HepG2 (cell line): ENCODE measurements around the gene OGFR. TPM values are rescaled to one million over a fixed set of nuclear protein-coding genes. Genes with fewer than 3 reads are reported as not detected.

Experiments
- ATF7 ChIP-seq, 2 experiments: fragments of 450-650 bp in 1 of 2; sonication (generic) in 1 of 2; formaldehyde crosslinking in 1 of 2; IDR thresholded peaks; 2 replicates each; pipeline versions ENCODE4 v1.4.0 to v1.6.1; 2016 to 2020; ENCODE audit warnings: antibody characterized with exemption in 1 of 2, mild to moderate bottlenecking in 1 of 2, missing genetic modification reagents in 1 of 2
- CEBPG ChIP-seq: IDR thresholded peaks from 2 replicates; pipeline ENCODE4 v1.6.1; 2016
- CENPT ChIP-seq: sonication (generic); formaldehyde crosslinking; IDR thresholded peaks from 2 replicates; pipeline ENCODE4 v1.8.0; 2022; ENCODE audit warnings: low read depth, mild to moderate bottlenecking, moderate library complexity, missing genetic modification reagents
- HES4 ChIP-seq: sonication (generic); formaldehyde crosslinking; IDR thresholded peaks from 2 replicates; pipeline ENCODE4 v1.9.0; 2021; ENCODE audit warnings: mild to moderate bottlenecking, missing genetic modification reagents, borderline replicate concordance
- HOXA5 ChIP-seq: sonication (generic); formaldehyde crosslinking; IDR thresholded peaks from 2 replicates; pipeline ENCODE4 v1.4.0; 2020; ENCODE audit warnings: missing genetic modification reagents
- JARID2 ChIP-seq: sonication (generic); formaldehyde crosslinking; IDR thresholded peaks from 2 replicates; pipeline ENCODE4 v1.8.1; 2023; ENCODE audit warnings: missing genetic modification reagents, inconsistent platforms; ENCODE audit not compliant: insufficient replicate concordance
- KDM6A ChIP-seq: IDR thresholded peaks from 2 replicates; pipeline ENCODE4 v1.6.1; 2016; ENCODE audit warnings: low read depth
- KMT2A ChIP-seq: sonication (generic); formaldehyde crosslinking; IDR thresholded peaks from 2 replicates; pipeline ENCODE4 v1.4.0; 2020; ENCODE audit warnings: missing genetic modification reagents
- MTERF4 ChIP-seq: sonication (generic); formaldehyde crosslinking; IDR thresholded peaks from 2 replicates; pipeline ENCODE4 v1.8.0; 2023; ENCODE audit warnings: mild to moderate bottlenecking, missing genetic modification reagents
- PRDM4 ChIP-seq: sonication (generic); formaldehyde crosslinking; IDR thresholded peaks from 2 replicates; pipeline ENCODE4 v1.9.0; 2021; ENCODE audit warnings: missing genetic modification reagents, borderline replicate concordance
- SOX6 ChIP-seq, 2 experiments: fragments of 450-650 bp in 1 of 2; sonication (generic) in 1 of 2; formaldehyde crosslinking in 1 of 2; IDR thresholded peaks; 2 replicates each; pipeline versions ENCODE4 v1.4.0 to v1.6.1; 2017 to 2020; ENCODE audit warnings: antibody characterized with exemption in 1 of 2, mild to moderate bottlenecking in 1 of 2, missing genetic modification reagents in 1 of 2
- TBX3 ChIP-seq: fragments of 450-650 bp; IDR thresholded peaks from 2 replicates; pipeline ENCODE4 v1.6.1; 2017; ENCODE audit warnings: antibody characterized with exemption, mild to moderate bottlenecking, inconsistent platforms, borderline replicate concordance
- ZBTB46 ChIP-seq: sonication (generic); formaldehyde crosslinking; IDR thresholded peaks from 2 replicates; pipeline ENCODE4 v1.4.0; 2020; ENCODE audit warnings: mild to moderate bottlenecking, missing genetic modification reagents, borderline replicate concordance
- ZNF10 ChIP-seq: sonication (generic); formaldehyde crosslinking; IDR thresholded peaks from 2 replicates; pipeline ENCODE4 v1.4.0; 2020; ENCODE audit warnings: mild to moderate bottlenecking, low read depth, missing genetic modification reagents, borderline replicate concordance
- ZNF232 ChIP-seq: sonication (generic); formaldehyde crosslinking; IDR thresholded peaks from 2 replicates; pipeline ENCODE4 v1.4.0; 2020; ENCODE audit warnings: missing genetic modification reagents, borderline replicate concordance
- ZNF343 ChIP-seq: sonication (generic); formaldehyde crosslinking; IDR thresholded peaks from 2 replicates; pipeline ENCODE4 v1.4.0; 2020; ENCODE audit warnings: mild to moderate bottlenecking, missing genetic modification reagents
- ZNF503 ChIP-seq: sonication (generic); formaldehyde crosslinking; IDR thresholded peaks from 2 replicates; pipeline ENCODE4 v1.4.0; 2020; ENCODE audit warnings: missing genetic modification reagents
- ZNF564 ChIP-seq: sonication (generic); formaldehyde crosslinking; IDR thresholded peaks from 2 replicates; pipeline ENCODE4 v1.8.1; 2023; ENCODE audit warnings: mild to moderate bottlenecking, missing genetic modification reagents
- ZNF710 ChIP-seq: sonication (generic); formaldehyde crosslinking; IDR thresholded peaks from 2 replicates; pipeline ENCODE4 v1.5.0; 2020; ENCODE audit warnings: mild to moderate bottlenecking, missing genetic modification reagents, borderline replicate concordance
- polyA plus RNA-seq, 8 experiments: library from polyadenylated mRNA; depleted of rRNA in 3 of 8; stranded (reverse) in 7 of 8; unstranded in 1 of 8; fragments of >200 nt; fragmentation: Illumina TruSeq in 4 of 8; extraction: Trizol in 4 of 8; gene quantifications; 2 replicates each; pipeline versions ENCODE4 v1.2.1 to v1.2.3, GENCODE V29; 2011 to 2016; ENCODE audit warnings: low read depth in 4 of 8, missing spikeins in 1 of 8, mixed read lengths in 1 of 8; ENCODE audit not compliant: insufficient read depth in 1 of 8
- total RNA-seq, 5 experiments: library from RNA; depleted of rRNA; stranded (reverse); fragments of >200 nt; fragmentation: Illumina TruSeq; extraction: Trizol; gene quantifications; 2 replicates each; pipeline ENCODE4 v1.2.3, GENCODE V29; 2016; ENCODE audit warnings: low read depth in 1 of 5

The OGFR gene
- total and polyA plus RNA-seq, 2 of the 13 experiments (the other 11 are each of a cell fraction or from before 2014, with no cell fraction given) = 47.7 to 81.8 TPM

GRCh38 chr20:62816031-62816883 is 11.6 kb downstream of the OGFR start (continued):
- no peak for TF ChIP-seq SOX6 (IDR thresholded peaks at IDR 0.05)
- TF ChIP-seq SOX6 (CRISPR knock-in tag; IDR thresholded peaks at IDR 0.05) = no peak
- TF ChIP-seq CEBPG (CRISPR knock-in tag) = no peak
- TF ChIP-seq KMT2A (CRISPR knock-in tag) = no peak
- TF ChIP-seq ATF7 (IDR thresholded peaks at IDR 0.05) = no peak
- TF ChIP-seq ATF7 (CRISPR knock-in tag; IDR thresholded peaks at IDR 0.05) = no peak
- TF ChIP-seq ZNF232 (CRISPR knock-in tag) = 0 out of 2 replicates have a peak, but pooled peaks have one; percentile 14
- no peak; the same call in 1 of the 2 replicates for TF ChIP-seq HOXA5 (CRISPR knock-in tag)
- TF ChIP-seq ZNF343 (CRISPR knock-in tag) = no peak
- TF ChIP-seq CENPT (CRISPR knock-in tag) = no peak
- no peak for TF ChIP-seq TBX3
- 0 out of 2 replicates have a peak, but pooled peaks have one; percentile 10 for TF ChIP-seq ZNF710
- TF ChIP-seq MTERF4 = no peak
- no peak for TF ChIP-seq ZBTB46 (CRISPR knock-in tag)
- peak; percentile 28 for TF ChIP-seq JARID2 (CRISPR knock-in tag)
- TF ChIP-seq ZNF503 (CRISPR knock-in tag) = no peak; the same call in 1 of the 2 replicates
- TF ChIP-seq PRDM4 (CRISPR knock-in tag) = no peak
- no peak for TF ChIP-seq ZNF564
- TF ChIP-seq HES4 = no peak
- TF ChIP-seq ZNF10 (CRISPR knock-in tag) = no peak
- no peak for TF ChIP-seq KDM6A (CRISPR knock-in tag)
